Activated T-helper 17 cell treated with anti-CD3 and anti-CD28 coated beads, Interleukin-2, amount 50 U/mL, for 72 hours (primary cell): ENCODE measurements around the gene ADRB2. TPM values are rescaled to one million over a fixed set of nuclear protein-coding genes. Genes with fewer than 3 reads are reported as not detected.

Source experiments
- ATAC-seq: fragments of 150-1000 bp; cut with Tn5 transposase; replicated peaks from 2 replicates; pipeline ENCODE4 v1.10.0; 2021; ENCODE audit warnings: mild to moderate bottlenecking, moderate library complexity
- H3K27ac Mint-ChIP-seq: one replicate; pipeline ENCODE4 v1.8.0; 2022; ENCODE audit warnings: mixed read lengths
- H3K27me3 Mint-ChIP-seq: one replicate; pipeline ENCODE4 v1.8.0; 2022; ENCODE audit warnings: mixed read lengths
- H3K36me3 Mint-ChIP-seq: one replicate; pipeline ENCODE4 v1.8.0; 2022; ENCODE audit warnings: low read depth, mild to moderate bottlenecking, mixed read lengths
- H3K4me1 Mint-ChIP-seq: one replicate; pipeline ENCODE4 v1.8.0; 2022; ENCODE audit warnings: mixed read lengths
- H3K4me3 Mint-ChIP-seq: one replicate; pipeline ENCODE4 v1.8.0; 2022; ENCODE audit warnings: mild to moderate bottlenecking, mixed read lengths
- H3K9me3 Mint-ChIP-seq: one replicate; pipeline ENCODE4 v1.8.0; 2022; ENCODE audit warnings: mixed read lengths
- total RNA-seq, 2 donors: library from RNA; stranded (reverse); gene quantifications; one replicate each; pipeline ENCODE4 v1.2.3, GENCODE V29; 2022

The ADRB2 gene
- total RNA-seq: 1 to 10 TPM in 1 of 2 donors, under 1 TPM in 1; 0.74 to 1.1 TPM

- ATAC-seq: peak; percentile 94
- Mint-ChIP-seq H3K4me3 (peak within 1 kb of the TSS; percentile 88), H3K27ac (peak within 1 kb of the TSS; percentile 75), H3K27me3 (peaks cover 6% of the 10 kb centered on the region), H3K4me1 (peaks cover 32% of the 10 kb centered on the region), H3K36me3 (no peaks in the 10 kb centered on the region), H3K9me3 (no peaks in the 10 kb centered on the region)
Observed at GRCh38 chr5:148826053-148826738, at the start of gene ADRB2. ADRB2 (plus strand) TSS chr5:148826611; CDS start chr5:148826832, 221 bp downstream.

- Mint-ChIP-seq H3K4me3 (no peak overlapping the region), H3K27ac (no peak overlapping the region), H3K4me1 (no peaks in the 10 kb centered on the region), H3K36me3 (no peaks in the 10 kb centered on the region), H3K27me3 (peaks cover 24% of the 10 kb centered on the region), H3K9me3 (no peaks in the 10 kb centered on the region)
- peak; percentile 88 for ATAC-seq
Observed at GRCh38 chr5:148776780-148777179, 49.6 kb upstream of the ADRB2 start.

- ATAC-seq: no peak
- no peaks in the 10 kb centered on the region for H3K36me3 Mint-ChIP-seq
- H3K4me1 Mint-ChIP-seq: no peaks in the 10 kb centered on the region
- no peak overlapping the region for H3K27ac Mint-ChIP-seq
- no peak overlapping the region for H3K4me3 Mint-ChIP-seq
- H3K27me3 Mint-ChIP-seq: peaks cover 15% of the 10 kb centered on the region
- H3K9me3 Mint-ChIP-seq: no peaks in the 10 kb centered on the region
Observed at GRCh38 chr5:148778882-148779281, 47.5 kb upstream of the ADRB2 start.

GRCh38 chr5:148780711-148781110 lies 45.7 kb upstream of the ADRB2 start:
- Mint-ChIP-seq H3K9me3 (no peaks in the 10 kb centered on the region), H3K4me3 (no peak overlapping the region), H3K27me3 (peaks cover 19% of the 10 kb centered on the region), H3K36me3 (no peaks in the 10 kb centered on the region), H3K4me1 (no peaks in the 10 kb centered on the region), H3K27ac (no peak overlapping the region)
- no peak for ATAC-seq

- Mint-ChIP-seq H3K9me3 (no peaks in the 10 kb centered on the region), H3K27ac (no peak overlapping the region), H3K36me3 (no peaks in the 10 kb centered on the region), H3K27me3 (peaks cover 19% of the 10 kb centered on the region), H3K4me1 (no peaks in the 10 kb centered on the region), H3K4me3 (no peak overlapping the region)
- no peak for ATAC-seq
Observed at GRCh38 chr5:148781766-148782165, 44.6 kb upstream of the ADRB2 start.

GRCh38 chr5:148785223-148785622 lies 41.2 kb upstream of the ADRB2 start:
- peaks cover 22% of the 10 kb centered on the region for H3K27me3 Mint-ChIP-seq
- H3K4me1 Mint-ChIP-seq: peaks cover under 1% of the 10 kb centered on the region
- no peaks in the 10 kb centered on the region for H3K36me3 Mint-ChIP-seq
- no peak for ATAC-seq
- no peaks in the 10 kb centered on the region for H3K9me3 Mint-ChIP-seq
- H3K4me3 Mint-ChIP-seq: no peak overlapping the region
- H3K27ac Mint-ChIP-seq: no peak overlapping the region

GRCh38 chr5:148786456-148786855 lies 40.0 kb upstream of the ADRB2 start:
- H3K4me1 Mint-ChIP-seq: peaks cover 13% of the 10 kb centered on the region
- peaks cover 22% of the 10 kb centered on the region for H3K27me3 Mint-ChIP-seq
- ATAC-seq: no peak
- no peak overlapping the region for H3K4me3 Mint-ChIP-seq
- no peaks in the 10 kb centered on the region for H3K9me3 Mint-ChIP-seq
- H3K27ac Mint-ChIP-seq: no peak overlapping the region
- H3K36me3 Mint-ChIP-seq: no peaks in the 10 kb centered on the region

- Mint-ChIP-seq H3K9me3 (no peaks in the 10 kb centered on the region), H3K4me1 (peaks cover 27% of the 10 kb centered on the region), H3K4me3 (no peak overlapping the region), H3K27ac (no peak overlapping the region), H3K27me3 (peaks cover 22% of the 10 kb centered on the region), H3K36me3 (no peaks in the 10 kb centered on the region)
- no peak for ATAC-seq
Observed at GRCh38 chr5:148788636-148789035, 37.8 kb upstream of the ADRB2 start.

GRCh38 chr5:148790545-148791333 lies 35.7 kb upstream of the ADRB2 start:
- H3K9me3 Mint-ChIP-seq: no peaks in the 10 kb centered on the region
- H3K27me3 Mint-ChIP-seq: peaks cover 30% of the 10 kb centered on the region
- peak overlapping the region; percentile 91 for H3K27ac Mint-ChIP-seq
- peak overlapping the region; percentile 27 for H3K4me3 Mint-ChIP-seq
- H3K4me1 Mint-ChIP-seq: peaks cover 27% of the 10 kb centered on the region
- no peaks in the 10 kb centered on the region for H3K36me3 Mint-ChIP-seq
- ATAC-seq: peak; percentile 48

- Mint-ChIP-seq H3K27me3 (peaks cover 32% of the 10 kb centered on the region), H3K4me3 (peak overlapping the region; percentile 27), H3K4me1 (peaks cover 27% of the 10 kb centered on the region), H3K27ac (peak overlapping the region; percentile 91), H3K9me3 (no peaks in the 10 kb centered on the region), H3K36me3 (no peaks in the 10 kb centered on the region)
- peak; percentile 93 for ATAC-seq
Observed at GRCh38 chr5:148791334-148791667, 35.1 kb upstream of the ADRB2 start.

GRCh38 chr5:148791696-148792095 lies 34.7 kb upstream of the ADRB2 start:
- Mint-ChIP-seq H3K36me3 (no peaks in the 10 kb centered on the region), H3K4me1 (peaks cover 27% of the 10 kb centered on the region)
- peak; percentile 25 for ATAC-seq

GRCh38 chr5:148792744-148793143 lies 33.7 kb upstream of the ADRB2 start:
- no peak overlapping the region for H3K4me3 Mint-ChIP-seq
- ATAC-seq: peak; percentile 13
- peaks cover 27% of the 10 kb centered on the region for H3K4me1 Mint-ChIP-seq

More at GRCh38 chr5:148791696-148792095, 34.7 kb upstream of the ADRB2 start:
- Mint-ChIP-seq H3K9me3 (no peaks in the 10 kb centered on the region), H3K27ac (peak overlapping the region; percentile 91), H3K27me3 (peaks cover 32% of the 10 kb centered on the region), H3K4me3 (peak overlapping the region; percentile 27)

GRCh38 chr5:148793261-148793660 lies 33.1 kb upstream of the ADRB2 start:
- no peak for ATAC-seq
- H3K4me3 Mint-ChIP-seq: no peak overlapping the region
- no peaks in the 10 kb centered on the region for H3K36me3 Mint-ChIP-seq
- H3K9me3 Mint-ChIP-seq: no peaks in the 10 kb centered on the region
- H3K4me1 Mint-ChIP-seq: peaks cover 27% of the 10 kb centered on the region
- H3K27me3 Mint-ChIP-seq: peaks cover 31% of the 10 kb centered on the region
- peak overlapping the region; percentile 73 for H3K27ac Mint-ChIP-seq

More at GRCh38 chr5:148792744-148793143, 33.7 kb upstream of the ADRB2 start:
- Mint-ChIP-seq H3K27me3 (peaks cover 32% of the 10 kb centered on the region), H3K9me3 (no peaks in the 10 kb centered on the region), H3K36me3 (no peaks in the 10 kb centered on the region), H3K27ac (peak overlapping the region; percentile 73)

GRCh38 chr5:148794275-148794674 lies 32.1 kb upstream of the ADRB2 start:
- ATAC-seq: no peak
- Mint-ChIP-seq H3K4me1 (peaks cover 31% of the 10 kb centered on the region), H3K27me3 (peaks cover 26% of the 10 kb centered on the region), H3K27ac (no peak overlapping the region), H3K9me3 (no peaks in the 10 kb centered on the region), H3K4me3 (no peak overlapping the region), H3K36me3 (no peaks in the 10 kb centered on the region)
